NOMO-1 treated with dmso at 0.1 percent for 144 hours (cell line): ENCODE data around the gene DPH1.

ENCODE experiments used
- DNase-seq: peaks from one replicate; lab custom pipeline; 2025; ENCODE audit not compliant: unreplicated experiment; lab: John Stamatoyannopoulos, UW

The DPH1 gene

DNA sequence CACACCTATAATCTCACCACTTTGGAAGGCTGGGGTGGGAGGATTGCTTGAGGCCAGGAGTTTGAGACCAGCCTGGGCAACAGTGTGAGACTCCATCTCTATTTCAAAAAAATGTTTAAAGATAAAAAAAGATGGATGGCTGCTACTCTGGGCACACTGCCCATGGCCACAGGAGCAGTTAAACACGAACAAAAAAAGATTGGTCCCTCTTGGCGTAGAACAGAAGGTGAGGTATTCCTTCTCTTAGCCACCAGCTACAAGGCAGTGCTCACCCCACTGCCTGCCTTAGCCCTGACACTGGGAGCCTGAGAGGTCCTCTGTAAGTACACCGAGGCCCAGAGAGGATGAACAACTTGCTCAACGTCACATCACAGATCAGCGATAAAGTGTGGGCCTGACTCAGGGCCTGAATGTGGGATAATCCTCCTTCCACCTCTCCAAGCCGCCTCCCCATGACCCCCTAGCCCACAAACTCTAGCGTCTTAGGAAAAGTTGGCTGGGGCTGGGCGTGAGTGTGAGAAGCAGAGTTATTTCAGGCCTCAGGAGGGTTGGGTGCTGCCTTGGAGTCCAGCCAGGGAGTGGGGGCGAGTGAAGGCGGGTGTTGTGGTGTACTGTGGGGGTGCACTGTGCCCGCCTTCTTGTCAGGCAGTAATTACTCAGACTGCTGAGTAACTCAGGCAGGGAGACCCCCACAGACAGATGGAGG, 2.3 kb upstream of the DPH1 start:
- DNase-seq, result no peak

DNA sequence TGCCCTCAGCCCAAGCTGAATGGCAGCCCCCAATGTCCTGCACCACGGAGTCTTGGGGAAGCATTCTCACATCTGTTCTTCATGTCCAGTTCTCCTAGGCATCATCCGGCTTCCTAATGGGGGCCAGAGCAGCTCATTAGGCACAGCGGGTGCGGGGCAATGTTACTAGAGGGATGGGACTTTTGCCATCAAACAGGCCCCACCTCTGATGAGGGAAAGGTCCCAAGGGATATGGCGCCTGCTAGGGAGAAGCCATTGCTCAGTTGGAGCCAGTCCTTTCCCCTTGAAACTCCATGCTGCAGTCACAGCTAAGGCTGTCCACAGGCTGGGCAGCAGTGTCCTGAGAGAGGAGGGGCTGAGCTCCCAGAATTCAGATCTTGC, 1.7 kb upstream of the DPH1 start:
- DNase-seq, result no peak

DNA sequence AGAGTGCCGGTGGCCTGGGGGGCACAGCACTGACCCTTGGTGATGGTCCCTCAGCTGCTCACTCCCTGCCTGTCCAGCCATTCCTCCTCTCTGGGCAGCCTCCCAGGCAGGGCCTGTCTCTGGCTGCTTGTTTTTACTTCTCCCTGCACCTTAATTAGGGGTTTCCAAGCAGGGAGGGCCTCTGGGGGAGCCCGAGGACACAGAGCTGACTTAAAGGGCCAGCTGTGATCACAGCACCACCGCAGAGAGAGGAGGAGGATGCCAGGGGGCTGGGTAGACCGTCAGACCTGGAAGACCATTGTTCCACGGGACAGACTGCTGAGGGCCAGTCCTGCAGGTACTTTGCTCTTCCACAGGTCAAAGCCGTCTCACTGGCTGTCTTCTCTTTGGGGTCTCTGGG, 1.2 kb upstream of the DPH1 start:
- no peak for DNase-seq

DNA sequence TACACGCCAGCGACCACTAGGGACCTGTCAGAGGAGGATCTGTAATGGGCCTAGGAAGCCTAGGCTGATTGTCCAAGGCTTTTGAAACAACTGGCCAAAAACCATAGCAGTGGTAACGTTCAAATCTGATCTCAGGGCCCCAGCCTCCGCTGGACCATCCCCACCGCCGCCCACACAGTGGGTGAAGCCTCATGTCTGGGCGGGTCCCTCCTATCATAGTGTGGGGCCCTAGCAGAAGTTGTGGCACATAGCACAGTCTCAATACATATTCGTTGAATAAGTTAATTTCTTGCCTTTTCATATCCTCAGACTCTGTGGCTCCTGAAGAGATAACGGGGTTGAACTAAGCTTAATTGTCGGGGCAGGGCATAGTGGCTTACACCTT, 818 bp downstream of the DPH1 start:
- DNase-seq, result no peak

DNA sequence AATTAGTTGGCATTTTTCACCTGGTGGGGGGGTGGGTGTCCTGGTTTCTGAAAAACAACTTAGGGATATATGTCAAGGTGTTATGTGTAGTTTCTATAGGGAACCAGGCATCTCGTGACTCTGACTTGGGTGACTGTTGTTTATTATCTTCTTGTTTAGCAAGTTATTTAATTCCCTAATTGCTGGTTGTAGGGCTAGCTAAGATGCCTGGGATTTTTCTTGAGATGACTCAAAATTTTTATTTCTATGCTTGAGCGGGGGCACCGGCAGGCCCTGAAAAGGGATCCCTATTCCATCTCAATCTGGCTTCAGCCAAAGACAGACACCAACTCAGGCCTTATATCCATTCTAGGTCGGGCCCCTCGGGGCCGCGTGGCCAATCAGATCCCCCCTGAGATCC, 3.2 kb downstream of the DPH1 start:
- no peak for DNase-seq

DNA sequence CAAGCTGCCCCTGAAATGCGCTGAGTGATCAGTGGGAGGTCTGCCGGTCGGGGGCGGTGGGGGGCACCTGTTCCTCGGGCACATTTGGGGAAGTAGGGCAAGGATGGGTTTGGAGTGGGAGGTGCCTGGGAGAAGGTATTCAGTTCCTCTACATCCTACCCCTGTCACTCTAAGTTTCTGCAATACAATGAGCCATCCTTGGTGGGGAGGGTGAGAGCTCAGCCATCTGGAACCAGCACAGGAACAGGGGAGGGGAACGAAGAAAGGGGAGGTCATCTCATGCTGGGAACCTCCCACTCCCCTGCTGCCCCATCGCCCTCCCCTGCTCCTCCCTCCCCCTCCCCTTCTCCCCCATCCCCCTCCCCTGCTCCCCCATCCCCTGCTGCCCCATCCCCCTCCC, 4.2 kb downstream of the DPH1 start:
- DNase-seq, result no peak

DNA sequence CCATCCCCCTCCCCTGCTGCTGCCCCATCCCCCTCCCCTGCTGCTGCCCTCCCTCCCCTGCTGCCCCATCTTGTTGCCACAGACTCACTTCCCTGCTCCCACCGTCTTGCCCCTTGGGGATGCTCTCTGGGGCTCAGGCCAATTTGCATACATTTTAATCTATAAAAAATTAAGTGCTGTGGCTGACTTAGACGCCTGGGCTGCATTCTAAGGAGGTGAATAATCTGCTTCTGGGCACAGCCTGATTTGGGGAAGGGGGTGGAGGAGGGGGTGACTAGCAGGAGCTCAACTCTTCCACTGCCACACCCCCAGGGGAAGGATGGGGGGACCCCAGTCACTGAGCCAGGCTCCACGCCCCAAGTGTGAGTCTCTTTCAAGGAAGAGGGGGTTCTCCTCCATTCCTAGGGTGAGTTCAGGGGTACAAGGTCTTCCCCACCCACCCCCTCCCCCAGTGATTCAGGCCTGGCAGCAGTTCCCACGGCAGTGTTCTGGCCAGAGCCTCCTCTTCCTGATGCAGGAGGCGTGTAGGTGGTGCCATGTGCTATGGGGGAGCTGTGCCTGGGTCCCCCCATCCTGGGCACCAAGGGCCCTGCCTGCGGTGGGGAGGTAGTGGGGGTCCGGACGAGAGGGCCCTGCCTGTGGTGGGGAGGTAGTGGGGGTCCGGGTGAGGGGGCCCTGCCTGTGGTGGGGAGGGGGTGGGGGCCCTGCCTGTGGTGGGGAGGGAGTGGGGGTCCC, 5.0 kb downstream of the DPH1 start:
- no peak for DNase-seq

DNA sequence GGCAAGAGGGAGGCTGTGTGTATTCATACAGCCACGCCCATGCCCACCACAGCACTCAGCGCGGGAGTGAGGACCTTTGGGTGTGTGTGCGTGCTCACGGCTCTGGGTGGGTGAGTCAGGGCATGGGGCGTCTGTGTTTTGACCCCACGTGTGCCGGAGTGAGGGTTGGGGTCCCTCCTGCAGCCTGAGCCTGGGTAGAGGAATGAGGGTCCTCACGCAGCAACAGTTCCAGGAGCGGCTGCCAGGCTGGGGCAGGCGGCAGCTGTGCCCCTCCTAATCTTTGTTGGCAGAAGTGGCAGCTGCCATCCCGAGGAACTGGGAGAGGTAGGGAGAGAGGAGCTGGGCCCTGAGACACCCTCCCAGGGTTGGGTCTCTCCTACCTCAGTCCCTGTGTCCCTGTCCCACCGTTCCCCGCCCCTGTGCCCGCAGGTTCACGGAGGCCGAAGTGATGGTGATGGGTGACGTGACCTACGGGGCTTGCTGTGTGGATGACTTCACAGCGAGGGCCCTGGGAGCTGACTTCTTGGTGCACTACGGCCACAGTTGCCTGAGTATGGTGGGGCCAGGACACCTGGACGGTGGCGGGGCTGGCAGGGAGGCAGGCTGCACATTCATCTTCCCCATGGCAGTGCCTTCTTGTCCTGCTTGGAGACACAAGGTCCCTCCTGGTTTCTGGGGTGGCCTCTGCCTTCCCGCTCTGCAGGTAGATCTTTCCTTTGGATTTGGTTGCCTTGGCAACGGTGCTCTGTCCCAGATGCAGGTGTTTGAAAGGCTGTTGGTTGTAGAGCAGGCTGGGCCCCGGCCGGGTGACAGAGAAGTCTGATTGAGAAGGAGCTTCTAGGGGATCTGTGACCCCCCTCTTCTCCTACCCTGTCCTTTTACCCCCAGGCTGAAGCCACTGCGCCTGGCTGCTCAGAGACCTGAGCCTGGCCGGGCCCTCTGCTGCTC, 5.9 kb downstream of the DPH1 start:
- no peak for DNase-seq

DNA sequence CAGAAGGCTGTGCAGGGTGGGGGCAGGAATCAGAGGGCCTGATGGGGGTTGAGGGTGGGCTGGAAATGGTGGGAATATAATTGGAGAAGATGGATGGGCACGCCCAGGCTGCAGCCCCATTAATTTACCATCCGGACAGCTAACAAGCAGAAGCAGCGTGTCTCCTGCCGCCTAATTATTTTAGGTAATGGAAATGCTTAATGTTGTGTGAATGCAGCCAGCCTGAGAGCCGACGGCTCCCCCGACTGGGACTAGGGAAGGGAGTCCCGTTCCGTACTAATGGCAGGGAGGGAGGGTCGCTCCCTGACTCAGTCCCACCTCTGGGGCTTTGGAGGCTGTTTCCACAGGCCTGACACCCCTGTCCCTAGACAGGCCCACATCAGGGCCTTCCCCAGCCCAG, 7.2 kb downstream of the DPH1 start:
- no peak for DNase-seq

DNA sequence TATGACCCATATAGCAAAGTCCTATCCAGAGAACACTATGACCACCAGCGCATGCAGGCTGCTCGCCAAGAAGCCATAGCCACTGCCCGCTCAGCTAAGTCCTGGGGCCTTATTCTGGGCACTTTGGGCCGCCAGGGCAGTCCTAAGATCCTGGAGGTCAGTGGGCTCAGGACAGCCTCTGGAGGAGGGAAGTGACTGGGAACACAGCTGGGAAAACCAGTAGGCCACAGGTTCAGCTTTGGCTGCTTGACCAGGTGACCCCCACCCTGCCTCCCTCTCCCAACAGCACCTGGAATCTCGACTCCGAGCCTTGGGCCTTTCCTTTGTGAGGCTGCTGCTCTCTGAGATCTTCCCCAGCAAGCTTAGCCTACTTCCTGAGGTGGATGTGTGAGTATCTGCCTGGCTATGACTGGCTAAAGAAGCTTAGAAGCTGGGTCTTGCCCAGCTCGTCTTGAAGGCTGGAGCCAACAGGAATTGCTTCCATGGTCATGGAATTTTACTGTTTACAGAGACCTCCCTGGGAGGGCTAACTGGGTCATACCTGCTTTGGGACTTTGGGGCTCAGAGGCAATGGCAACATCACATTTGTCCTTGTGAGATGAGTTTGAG, 10.4 kb downstream of the DPH1 start:
- DNase-seq, result no peak

DNA sequence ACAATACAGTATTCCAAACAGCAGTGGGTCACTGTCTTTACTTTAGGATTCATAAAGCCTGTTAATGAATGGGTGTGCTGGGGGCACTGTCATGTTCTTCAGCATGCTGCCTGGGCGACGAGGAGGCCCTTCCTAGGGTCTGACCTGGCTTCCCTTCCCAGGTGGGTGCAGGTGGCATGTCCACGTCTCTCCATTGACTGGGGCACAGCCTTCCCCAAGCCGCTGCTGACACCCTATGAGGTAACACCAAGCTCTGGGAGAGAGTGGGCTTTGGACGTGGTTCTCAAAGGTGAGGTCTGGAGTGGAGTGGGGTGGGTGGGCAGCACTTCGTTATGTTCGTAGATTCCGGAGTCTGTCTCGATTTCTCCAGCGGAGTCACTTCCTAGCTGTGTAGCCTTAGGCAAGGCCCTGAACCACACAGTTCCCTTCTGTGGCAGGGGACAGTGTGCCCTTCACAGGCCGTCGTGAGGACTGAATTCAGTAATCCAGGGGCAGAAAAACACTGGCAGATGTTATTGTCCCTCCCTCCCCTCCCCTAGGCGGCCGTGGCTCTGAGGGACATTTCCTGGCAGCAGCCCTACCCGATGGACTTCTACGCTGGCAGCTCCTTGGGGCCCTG, 11.1 kb downstream of the DPH1 start:
- no peak for DNase-seq

DNA sequence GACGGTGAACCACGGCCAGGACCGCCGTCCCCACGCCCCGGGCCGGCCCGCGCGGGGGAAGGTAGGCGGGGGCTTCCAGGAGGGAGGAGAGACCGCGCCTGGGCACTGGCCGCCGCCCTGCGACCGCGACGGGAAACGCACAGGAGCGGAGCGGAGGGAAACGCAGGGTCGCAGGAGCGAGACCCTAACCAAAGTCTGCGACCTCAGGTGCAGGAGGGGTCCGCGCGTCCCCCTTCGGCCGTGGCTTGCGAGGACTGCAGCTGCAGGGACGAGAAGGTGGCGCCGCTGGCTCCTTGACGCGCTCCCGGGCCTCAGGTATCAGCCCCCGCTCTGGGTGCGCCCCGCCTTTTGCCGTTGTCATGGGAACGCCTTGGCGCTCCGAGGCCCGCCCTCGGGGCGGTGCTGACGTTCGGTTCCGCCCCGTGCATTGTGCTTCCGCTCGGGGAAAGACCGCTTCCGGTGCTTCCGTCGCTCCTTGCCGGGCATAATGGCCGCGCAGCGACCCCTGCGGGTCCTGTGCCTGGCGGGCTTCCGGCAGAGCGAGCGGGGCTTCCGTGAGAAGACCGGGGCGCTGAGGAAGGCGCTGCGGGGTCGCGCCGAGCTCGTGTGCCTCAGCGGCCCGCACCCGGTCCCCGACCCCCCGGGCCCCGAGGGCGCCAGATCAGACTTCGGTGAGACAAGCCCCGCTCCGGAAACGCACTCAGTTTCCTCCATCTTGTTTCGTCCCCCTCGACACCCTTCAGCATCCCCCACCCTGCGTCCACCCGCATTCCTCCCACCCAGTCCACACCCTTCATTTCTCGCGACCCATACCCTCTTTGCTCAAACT, 11.8 kb downstream of the DPH1 start, which contains the start of gene OVCA2:
OVCA2 (plus strand) TSS at position 462 of the 829 bp plus-strand sequence; CDS start at position 488, 26 bp downstream.
- DNase-seq, result peak; percentile 90

DNA sequence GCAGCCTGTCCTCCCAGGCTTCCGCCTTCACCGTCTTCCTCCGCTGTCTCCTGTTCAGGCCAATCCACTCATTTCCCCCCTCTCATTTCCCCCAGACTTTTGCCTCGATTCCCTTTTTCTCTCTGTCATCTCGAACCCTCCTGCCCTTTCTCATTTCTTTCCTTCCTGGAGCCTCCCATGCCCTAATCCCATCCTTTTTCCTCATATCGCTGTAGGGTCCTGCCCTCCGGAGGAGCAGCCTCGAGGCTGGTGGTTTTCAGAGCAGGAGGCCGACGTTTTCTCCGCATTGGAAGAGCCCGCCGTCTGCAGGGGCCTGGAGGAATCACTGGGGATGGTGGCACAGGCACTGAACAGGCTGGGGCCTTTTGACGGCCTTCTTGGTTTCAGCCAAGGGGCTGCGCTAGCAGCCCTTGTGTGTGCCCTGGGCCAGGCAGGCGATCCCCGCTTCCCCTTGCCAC, 12.5 kb downstream of the DPH1 start:
- no peak for DNase-seq

DNA sequence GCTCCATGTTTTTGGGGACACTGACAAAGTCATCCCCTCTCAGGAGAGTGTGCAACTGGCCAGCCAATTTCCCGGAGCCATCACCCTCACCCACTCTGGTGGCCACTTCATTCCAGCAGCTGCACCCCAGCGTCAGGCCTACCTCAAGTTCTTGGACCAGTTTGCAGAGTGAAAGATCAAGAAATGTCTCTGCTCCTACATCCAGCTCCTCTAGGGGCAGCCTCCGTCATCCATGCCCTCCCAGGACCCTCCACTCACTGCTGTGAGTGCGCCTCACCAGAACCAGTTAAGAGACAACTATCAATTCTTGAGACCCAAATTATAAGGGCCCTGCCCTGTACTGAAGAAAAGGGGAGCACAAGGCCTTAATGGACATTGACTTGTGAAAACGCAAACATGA, 13.0 kb downstream of the DPH1 start:
- DNase-seq, result no peak

DNA sequence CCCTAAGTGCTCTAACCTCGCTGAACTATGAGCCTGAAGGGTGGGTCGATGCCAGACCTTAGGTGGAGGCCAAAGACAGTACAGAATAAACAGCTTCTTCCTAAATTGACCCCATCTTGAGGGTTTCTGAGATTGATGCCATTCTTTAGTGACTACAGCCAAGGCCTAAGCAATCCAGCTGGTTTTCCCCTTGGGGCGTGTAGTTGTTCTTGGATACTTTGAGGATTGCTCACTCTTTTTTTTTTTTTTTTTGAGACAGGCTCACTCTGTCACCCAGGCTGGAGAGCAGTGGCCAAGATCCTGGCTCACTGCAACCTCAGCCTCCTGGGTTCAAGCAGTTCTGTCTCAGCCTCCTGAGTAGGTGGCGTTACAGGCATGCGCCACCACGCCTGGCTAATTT, 13.8 kb downstream of the DPH1 start:
- DNase-seq, result no peak

DNA sequence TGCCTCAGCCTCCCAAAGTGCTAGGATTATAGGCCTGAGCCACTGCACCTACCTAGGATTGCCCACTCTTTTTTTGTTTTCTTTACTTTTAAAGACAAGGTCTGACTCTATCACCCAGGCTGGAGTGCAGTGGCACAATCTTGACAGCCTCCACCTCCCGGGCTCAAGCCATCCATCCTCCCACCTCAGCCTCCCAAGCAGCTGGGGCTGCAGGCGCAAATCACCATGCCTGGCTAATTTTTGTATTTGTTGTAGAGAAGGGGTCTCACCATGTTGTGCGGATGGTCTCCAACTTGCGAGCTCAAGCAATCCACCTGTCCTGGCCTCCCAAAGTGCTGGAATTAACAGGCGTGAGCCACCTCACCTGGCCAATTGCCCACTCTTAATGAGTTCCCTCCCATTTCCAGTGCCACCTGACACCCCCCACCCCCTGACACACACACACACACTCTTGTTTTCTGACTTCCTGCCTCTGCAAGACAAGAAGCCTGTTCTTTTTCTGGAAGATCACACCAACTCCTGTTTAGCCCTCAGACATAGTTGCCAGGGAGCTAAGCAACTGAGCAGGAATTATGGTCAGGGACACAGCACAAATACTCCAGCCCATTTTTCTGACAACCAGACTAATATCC, 14.4 kb downstream of the DPH1 start:
- DNase-seq, result no peak

DNA sequence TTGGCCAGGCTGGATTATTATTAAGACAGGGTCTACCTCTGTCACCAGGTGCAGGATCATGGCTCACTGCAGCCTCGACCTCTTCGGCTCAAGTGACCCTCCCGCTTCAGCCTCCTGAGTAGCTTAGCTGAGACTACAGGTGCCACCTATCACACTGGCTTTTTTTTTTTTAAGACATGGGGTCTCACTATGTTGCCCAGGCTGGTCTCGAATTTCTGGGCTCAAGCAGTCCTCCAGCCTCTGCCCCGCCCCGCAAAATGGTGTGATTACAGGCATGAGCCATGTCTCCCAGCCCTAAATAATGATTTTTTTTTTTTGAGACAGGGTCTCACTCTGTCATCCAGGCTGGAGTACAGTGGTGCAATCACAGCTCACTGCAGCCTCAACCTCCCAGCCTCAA, 17.6 kb downstream of the DPH1 start:
- no peak for DNase-seq

DNA sequence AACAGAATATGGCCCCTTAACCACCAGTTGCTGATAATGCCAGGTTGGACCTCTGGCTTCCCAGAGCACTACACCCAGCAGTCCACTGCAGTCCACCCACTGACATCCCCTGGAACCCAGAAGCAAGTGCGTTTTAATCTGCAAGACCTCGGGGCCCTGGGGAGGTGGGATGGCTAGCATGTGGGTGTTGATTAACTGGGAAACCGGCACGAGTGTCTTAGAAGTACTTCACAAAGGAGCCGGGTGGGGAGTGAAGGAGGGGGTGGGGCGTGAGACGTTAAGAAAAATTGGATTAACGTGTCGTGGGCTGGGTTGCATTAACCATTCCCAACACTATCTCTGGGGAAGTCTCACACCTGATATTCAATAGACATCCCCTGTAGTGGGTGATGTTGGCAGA, 18.9 kb downstream of the DPH1 start:
- DNase-seq, result no peak
